Loucy (cell line): ENCODE results near the gene PVALB.

Experiments
- CTCF ChIP-seq: fragments of 200-600 bp; sonication (generic); conservative IDR thresholded peaks from 2 replicates; pipeline ENCODE4 v1.5.1; 2014; ENCODE audit warnings: mild to moderate bottlenecking, antibody characterized with exemption, low read length
- EZH2phosphoT487 ChIP-seq: fragments of 200-600 bp; IDR thresholded peaks from 2 replicates; pipeline ENCODE4 v1.6.1; 2018; ENCODE audit warnings: antibody characterized with exemption, mild to moderate bottlenecking, moderate library complexity, borderline replicate concordance

GRCh38 chr22:36756746-36757655 is 59.8 kb downstream of the PVALB start:
- TF ChIP-seq CTCF: no peak
- no peak for TF ChIP-seq EZH2phosphoT487
